ENCODE results near the gene ZFC3H1. TPM values are rescaled to one million over a fixed set of nuclear protein-coding genes. Genes with fewer than 3 reads are reported as not detected.
A peak's percentile ranks its signal among the peaks of the same experiment; 100 is the strongest.

Gene ZFC3H1
- total RNA-seq, 1 donor from 2014 or later: 17.9 TPM

DNA sequence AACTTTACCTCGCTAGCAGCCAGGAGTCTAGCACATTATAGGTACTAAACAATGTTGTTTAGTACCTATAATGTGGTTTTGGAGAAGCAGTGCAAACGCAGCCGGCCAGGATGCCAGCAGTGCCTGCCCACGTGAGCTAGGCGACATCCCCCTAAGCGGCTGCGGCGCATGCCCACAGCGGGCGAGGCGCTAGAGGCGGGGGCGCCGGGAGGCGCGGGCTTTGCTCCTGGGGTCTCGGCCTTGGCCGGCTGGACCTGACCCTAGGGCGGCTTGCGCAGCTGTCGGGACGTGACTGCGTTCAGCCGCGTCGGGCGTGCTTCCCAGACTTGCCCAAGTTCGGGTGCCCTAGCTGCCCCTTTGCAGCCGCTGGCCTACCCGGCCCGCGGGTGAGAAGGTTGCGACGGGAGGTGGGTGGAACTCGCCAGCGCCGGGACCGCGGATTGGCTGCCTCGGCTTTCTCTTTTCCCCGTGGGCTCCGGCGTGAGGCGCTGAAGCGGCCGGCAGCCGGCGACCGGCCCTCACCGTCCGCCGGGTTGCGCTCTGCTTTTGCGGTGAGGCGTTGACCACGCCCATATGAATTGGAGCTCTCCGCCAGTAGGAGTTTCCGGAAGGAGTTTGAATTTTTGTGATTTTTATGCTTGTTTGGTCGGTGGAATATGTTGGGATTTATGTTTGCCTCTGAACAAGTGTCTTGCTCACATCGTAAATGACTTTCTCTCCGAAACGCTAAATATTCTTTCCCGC, 22.4 kb upstream of the ZFC3H1 start, which contains the start of gene TMEM19:
Gene TMEM19, plus strand, starts transcription at position 169 of the 744 bp plus-strand sequence. CDS start 599 bp downstream, outside the sequence.
- intact Hi-C loops (cut with DNase I): no loop called here
- ATAC-seq (ENCODE audit: poor library complexity): peak; percentile 100
- peak; percentile 95 for DNase-seq

- intact Hi-C loops (cut with DNase I): no loop called here
- ATAC-seq (ENCODE audit: poor library complexity): peak; percentile 7
- no peak for DNase-seq
Observed at GRCh38 chr12:71685312-71685906, 21.8 kb upstream of the ZFC3H1 start.

DNA sequence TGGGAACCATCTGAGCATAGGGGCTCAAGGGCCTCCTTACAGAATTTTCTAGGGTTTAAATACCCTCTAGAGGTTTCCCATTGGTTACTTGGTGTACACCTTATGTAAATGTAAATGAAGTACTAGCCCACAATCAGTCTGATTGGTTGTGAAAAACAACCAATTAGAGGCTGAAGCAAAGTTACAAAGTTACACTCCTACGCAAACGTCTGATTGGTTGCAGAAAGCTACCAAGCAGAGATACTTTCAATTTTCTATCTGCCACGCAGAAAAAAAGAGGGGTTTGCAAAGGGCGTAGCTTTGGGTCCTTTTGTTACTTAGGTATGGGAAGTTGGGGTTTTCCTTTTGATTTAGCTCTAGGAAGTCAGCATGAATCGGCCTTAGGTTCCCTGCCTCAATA, 20.4 kb upstream of the ZFC3H1 start:
- DNase-seq: no peak
- ATAC-seq (ENCODE audit: poor library complexity): no peak
- intact Hi-C loops (cut with DNase I): no loop called here

DNA sequence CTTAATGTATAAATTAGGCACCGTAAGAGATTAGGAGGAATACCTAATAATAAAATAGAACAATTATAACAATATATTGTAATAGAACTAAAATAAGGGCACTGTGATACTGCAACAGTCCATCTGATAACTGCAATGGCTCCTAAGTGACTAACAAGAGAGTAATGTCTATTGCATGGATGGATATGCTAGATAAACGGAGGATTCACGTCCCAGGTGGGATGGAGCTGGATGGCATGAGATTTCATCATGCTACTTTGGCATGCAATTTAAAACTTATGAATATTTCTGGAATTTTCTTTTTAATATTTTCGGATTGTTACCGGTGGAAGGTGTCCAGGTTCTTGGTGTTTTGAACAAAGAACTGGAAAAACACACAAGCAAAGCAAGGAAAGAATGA, 20.0 kb upstream of the ZFC3H1 start:
- DNase-seq (no peak), ATAC-seq (ENCODE audit: poor library complexity) (no peak)
- intact Hi-C loops (cut with DNase I): no loop called here

- DNase-seq (no peak), ATAC-seq (ENCODE audit: poor library complexity) (no peak)
- intact Hi-C loops (cut with DNase I): no loop called here
Observed at GRCh38 chr12:71682466-71682865, 18.8 kb upstream of the ZFC3H1 start.

DNA sequence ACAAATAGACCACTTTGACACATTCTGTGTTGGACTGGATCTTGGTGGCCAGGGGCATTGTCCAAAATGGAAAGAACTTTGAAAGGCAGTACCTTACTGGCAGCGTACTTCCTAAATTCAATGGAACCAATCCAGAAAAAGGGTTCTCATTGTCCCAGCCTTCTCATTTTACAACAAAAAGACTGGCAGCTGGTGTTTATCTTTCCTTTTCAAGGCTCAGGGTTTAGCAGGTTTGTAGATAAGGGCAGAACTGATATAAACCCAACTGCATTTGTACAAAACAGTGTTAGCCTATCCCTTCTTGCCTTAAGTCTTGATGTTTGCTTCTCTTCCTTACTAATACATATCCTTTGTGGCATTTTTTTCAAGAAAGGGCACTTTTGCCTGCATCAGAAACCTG, 8.2 kb upstream of the ZFC3H1 start:
- intact Hi-C loops (cut with DNase I): no loop called here
- ATAC-seq (ENCODE audit: poor library complexity) (no peak), DNase-seq (no peak)

DNA sequence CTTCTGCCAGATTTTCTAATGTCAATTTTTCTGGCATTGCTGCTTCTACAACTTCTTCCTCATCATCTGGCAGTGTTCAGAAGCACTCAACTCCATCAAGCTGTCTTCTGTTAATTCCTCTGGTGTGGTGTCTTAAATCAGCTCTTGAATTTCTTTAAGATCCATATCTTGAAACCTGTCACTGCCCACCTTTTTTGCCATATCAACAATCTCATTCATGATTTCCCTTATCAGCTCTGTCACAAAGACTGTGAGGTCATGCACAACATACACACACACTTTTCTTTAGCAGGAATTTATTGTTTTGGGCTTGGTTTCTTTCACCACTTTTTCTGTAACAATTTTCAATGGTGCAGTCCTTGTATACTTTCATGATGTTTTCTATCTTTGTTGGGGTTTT, 7.7 kb upstream of the ZFC3H1 start:
- intact Hi-C loops (cut with DNase I): no loop called here
- no peak for DNase-seq
- no peak for ATAC-seq (ENCODE audit: poor library complexity)

GRCh38 chr12:71666259-71666658, 2.6 kb upstream of the ZFC3H1 start:
- intact Hi-C loops (cut with DNase I): loop anchor here (10.0 kb wide), 1 partner anchor 89 kb away; the partner anchor contains the start of gene RAB21
- DNase-seq: no peak
- ATAC-seq (ENCODE audit: poor library complexity): no peak

DNA sequence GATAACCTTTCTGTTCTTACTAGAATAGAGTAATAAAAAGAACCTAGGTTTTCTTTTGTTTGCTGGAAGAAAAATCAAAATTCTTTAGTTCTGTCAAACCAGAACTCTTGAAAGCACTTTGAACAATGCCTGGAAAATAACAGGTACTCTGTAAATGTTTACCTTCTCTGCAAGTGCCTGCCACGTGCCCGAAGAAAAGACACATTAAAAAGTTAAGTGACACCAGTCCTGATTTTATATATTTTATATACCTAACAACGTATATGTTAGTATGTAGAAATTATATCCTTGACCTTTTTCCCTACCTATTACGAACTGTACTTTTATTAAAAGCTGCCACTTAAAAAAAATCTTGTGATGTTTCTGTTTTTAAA, 1.4 kb upstream of the ZFC3H1 start:
- DNase-seq (no peak), ATAC-seq (ENCODE audit: poor library complexity) (no peak)
- intact Hi-C loops (cut with DNase I): loop anchor here (10.0 kb wide), 1 partner anchor 90 kb away; the partner anchor contains the start of gene RAB21

DNA sequence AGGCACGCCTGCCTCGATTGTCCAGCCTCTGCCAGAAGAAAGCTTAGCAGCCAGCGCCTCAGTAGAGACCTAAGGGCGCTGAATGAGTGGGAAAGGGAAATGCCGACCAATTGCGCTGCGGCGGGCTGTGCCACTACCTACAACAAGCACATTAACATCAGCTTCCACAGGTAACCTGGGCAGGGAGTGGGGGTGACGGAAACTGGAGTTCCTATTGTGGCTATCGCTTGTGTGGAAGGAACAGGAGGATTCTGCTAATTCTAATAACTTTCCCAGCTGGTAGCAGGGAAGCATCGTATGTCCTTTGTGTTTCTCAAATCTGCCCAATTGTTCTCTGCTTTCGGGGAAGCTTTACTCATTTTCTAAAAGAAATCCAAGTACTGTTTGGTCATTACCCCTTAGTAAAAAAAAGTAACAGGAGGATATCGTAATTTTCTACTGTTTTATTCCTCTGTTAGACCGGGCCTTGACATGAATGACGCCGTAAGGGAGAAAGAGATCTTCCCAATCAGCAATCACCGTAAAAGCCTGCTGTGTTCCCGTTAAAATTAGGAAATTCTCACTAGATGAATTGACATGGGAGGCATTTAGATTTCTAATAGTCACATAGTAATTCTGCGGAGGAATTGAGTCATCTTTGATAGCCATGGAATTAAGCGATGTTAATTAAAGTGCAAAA, 902 bp upstream of the ZFC3H1 start:
- DNase-seq (no peak), ATAC-seq (ENCODE audit: poor library complexity) (peak; percentile 13)
- intact Hi-C loops (cut with DNase I): loop anchor here (10.0 kb wide), 1 partner anchor 90 kb away; the partner anchor contains the start of gene RAB21

DNA sequence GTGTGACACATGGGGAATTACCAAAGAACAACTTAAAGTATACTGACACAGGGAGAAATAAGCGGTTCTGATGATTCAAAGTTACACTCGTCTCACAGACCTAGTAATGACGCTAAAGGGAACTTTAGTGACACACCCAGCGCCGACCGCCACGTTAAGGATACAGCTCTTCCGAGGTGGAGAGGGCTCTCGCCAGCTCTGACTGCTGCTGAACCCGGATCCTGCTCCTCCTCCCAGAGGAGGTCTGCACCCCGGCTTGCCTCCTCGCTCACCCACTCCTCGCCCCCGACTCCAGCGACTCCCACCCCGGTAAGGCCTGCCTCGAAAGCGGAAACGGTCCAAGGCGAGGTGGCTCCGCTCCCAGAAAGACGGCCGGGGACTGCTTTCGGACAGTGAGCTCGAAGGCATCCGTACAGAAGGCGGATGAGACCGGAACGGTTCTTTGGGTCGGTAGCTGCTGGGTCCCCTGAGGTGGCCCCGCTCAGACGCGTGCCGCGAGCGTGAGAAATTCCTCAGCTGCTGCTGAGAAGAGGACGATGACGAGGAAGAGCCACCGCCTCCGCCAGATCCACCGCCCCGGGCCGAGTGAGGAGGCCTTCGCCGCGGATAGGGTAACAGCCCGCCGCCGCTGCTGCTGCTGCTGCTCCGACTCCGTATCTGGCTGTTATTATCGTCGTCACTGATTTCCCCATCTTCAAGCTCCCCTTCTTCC, 643 bp downstream of the ZFC3H1 start:
- ATAC-seq (ENCODE audit: poor library complexity) (peak; percentile 40), DNase-seq (peak; percentile 75)
- intact Hi-C loops (cut with DNase I): loop anchor here (10.0 kb wide), 1 partner anchor 92 kb away; the partner anchor contains the start of gene RAB21

- intact Hi-C loops (cut with DNase I): loop anchor here (10.0 kb wide), 1 partner anchor 93 kb away; the partner anchor contains the start of gene RAB21
- ATAC-seq (ENCODE audit: poor library complexity): no peak
- no peak for DNase-seq
Observed at GRCh38 chr12:71661977-71662530, 1.6 kb downstream of the ZFC3H1 start.

DNA sequence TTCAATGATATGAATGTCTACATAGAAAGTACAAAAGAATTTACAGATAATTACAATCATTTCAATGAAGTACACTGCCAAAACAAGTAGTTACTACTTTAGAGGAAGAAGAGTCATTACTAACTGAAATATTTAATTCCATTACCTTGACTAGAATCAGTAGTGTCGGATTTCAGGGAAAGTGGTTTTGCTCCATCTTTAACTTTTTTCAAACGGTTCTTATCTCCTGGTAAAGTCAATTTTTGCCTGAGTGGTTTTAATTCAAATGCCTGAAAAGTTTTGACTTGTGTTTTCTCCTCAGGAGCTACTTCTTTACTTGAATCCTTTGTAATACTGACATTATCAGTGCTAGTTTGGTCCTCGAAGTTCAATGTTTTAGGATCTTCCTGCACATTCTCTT, 6.9 kb downstream of the ZFC3H1 start:
- DNase-seq (no peak), ATAC-seq (ENCODE audit: poor library complexity) (no peak)
- intact Hi-C loops (cut with DNase I): no loop called here

DNA sequence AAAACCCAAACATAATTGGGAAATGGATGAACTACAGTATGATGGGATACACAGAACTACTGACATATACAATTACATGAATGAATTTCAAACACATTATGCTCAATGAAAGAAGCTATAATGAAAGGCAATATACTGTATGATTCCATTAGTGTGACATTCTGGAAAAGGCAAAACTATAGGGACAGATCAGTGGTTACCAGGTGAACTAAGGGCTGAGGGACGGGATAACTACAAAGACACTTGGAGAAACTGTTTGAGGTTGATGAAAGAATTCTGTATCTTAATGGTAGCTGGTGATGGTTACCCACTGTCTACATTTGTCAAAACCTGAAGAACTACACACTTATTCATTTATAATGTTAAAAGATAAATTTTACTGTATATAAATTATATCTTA, 7.7 kb downstream of the ZFC3H1 start:
- intact Hi-C loops (cut with DNase I): no loop called here
- ATAC-seq (ENCODE audit: poor library complexity): no peak
- DNase-seq: no peak

GRCh38 chr12:71655495-71655894, 8.2 kb downstream of the ZFC3H1 start:
- no peak for DNase-seq
- no peak for ATAC-seq (ENCODE audit: poor library complexity)
- intact Hi-C loops (cut with DNase I): no loop called here

GRCh38 chr12:71654200-71654599, 9.4 kb downstream of the ZFC3H1 start:
- intact Hi-C loops (cut with DNase I): no loop called here
- ATAC-seq (ENCODE audit: poor library complexity) (no peak), DNase-seq (no peak)

GRCh38 chr12:71653137-71653536, 10.5 kb downstream of the ZFC3H1 start:
- DNase-seq (no peak), ATAC-seq (ENCODE audit: poor library complexity) (no peak)
- intact Hi-C loops (cut with DNase I): no loop called here

DNA sequence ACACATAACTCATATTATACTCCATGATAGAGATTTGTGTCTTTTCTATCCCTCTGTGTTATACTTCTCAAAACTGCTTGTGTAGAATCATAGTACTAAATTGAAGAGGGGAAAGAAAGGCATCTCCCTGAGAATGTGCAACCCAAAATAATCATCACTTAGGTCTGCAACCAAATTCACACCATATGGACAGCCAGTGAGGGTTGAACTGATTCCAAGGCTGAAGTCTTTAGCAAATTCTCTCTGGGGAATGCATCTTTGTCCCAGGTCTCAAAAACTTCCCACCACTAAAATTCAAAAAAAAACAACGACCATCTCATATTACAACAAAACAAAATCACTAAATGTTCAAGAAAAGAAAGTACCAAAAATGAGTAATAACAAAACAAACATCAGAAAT, 11.0 kb downstream of the ZFC3H1 start:
- DNase-seq (no peak), ATAC-seq (ENCODE audit: poor library complexity) (no peak)
- intact Hi-C loops (cut with DNase I): no loop called here

- intact Hi-C loops (cut with DNase I): loop anchor here (10.0 kb wide), 1 partner anchor 95 kb away; no protein-coding TSS in a partner anchor
- ATAC-seq (ENCODE audit: poor library complexity) (no peak), DNase-seq (no peak)
Observed at GRCh38 chr12:71649401-71649800, 14.2 kb downstream of the ZFC3H1 start.
